VCaP (cell line): Measurements from ENCODE around the gene POU4F1.

Experiments used
- H3K27ac ChIP-seq: fragments of 450-650 bp; 2 replicates; pipeline ENCODE4 v1.5.1; 2017
- CTCF ChIP-seq: fragments of 450-650 bp; conservative IDR thresholded peaks from 2 replicates; pipeline ENCODE4 v1.5.1; 2017; ENCODE audit warnings: mild to moderate bottlenecking, moderate library complexity

POU4F1 gene

GRCh38 chr13:78595495-78596398 lies 7.6 kb downstream of the POU4F1 start:
- H3K27ac ChIP-seq: no peak overlapping the region
- no peak for TF ChIP-seq CTCF

GRCh38 chr13:78594456-78594975 lies 8.8 kb downstream of the POU4F1 start:
- H3K27ac ChIP-seq: no peak overlapping the region
- TF ChIP-seq CTCF: no peak

- no peak overlapping the region for H3K27ac ChIP-seq
- TF ChIP-seq CTCF: no peak
Observed at GRCh38 chr13:78593652-78594455, 9.5 kb downstream of the POU4F1 start.

- H3K27ac ChIP-seq: no peak overlapping the region
- TF ChIP-seq CTCF: no peak
Observed at GRCh38 chr13:78593129-78593528, 10.2 kb downstream of the POU4F1 start.

- no peak overlapping the region for H3K27ac ChIP-seq
- TF ChIP-seq CTCF: no peak
Observed at GRCh38 chr13:78592584-78592983, 10.8 kb downstream of the POU4F1 start.

GRCh38 chr13:78589206-78589605 lies 14.1 kb downstream of the POU4F1 start:
- TF ChIP-seq CTCF: no peak

GRCh38 chr13:78587395-78587794 lies 16.0 kb downstream of the POU4F1 start:
- TF ChIP-seq CTCF: no peak
- no peak overlapping the region for H3K27ac ChIP-seq

More at GRCh38 chr13:78589206-78589605, 14.1 kb downstream of the POU4F1 start:
- no peak overlapping the region for H3K27ac ChIP-seq
